WTC11 (cell line): Measurements from ENCODE around the gene CTRL. TPM values are rescaled to one million over a fixed set of nuclear protein-coding genes. Genes with fewer than 3 reads are reported as not detected.

Experiments
- ATAC-seq: fragments of 200-7000 bp; cut with Tn5 transposase; 2 replicates; pipeline ENCODE4 v1.10.0; 2021; ENCODE audit warnings: mild to moderate bottlenecking, moderate library complexity
- CTCF ChIA-PET: fragments of 300-600 bp; sonication (Branson Sonifier 250); formaldehyde crosslinking; loops from one replicate; lab custom pipeline; 2021; ENCODE audit warnings: antibody characterized with exemption; lab: Charles Lee
- POLR2A ChIA-PET: fragments of 350-600 bp; sonication (Branson Sonifier 250); formaldehyde crosslinking; loops from one replicate; lab custom pipeline; 2021; ENCODE audit warnings: antibody characterized with exemption; lab: Charles Lee
- DNase-seq: peaks from one replicate; pipeline ENCODE4 v3.0.0; 2021; ENCODE audit warnings: low spot score
- H3K27ac Mint-ChIP-seq: 2 replicates; pipeline ENCODE4 v1.8.0; 2021; ENCODE audit warnings: mixed read lengths
- H3K27me3 Mint-ChIP-seq: 2 replicates; pipeline ENCODE4 v1.8.0; 2021; ENCODE audit warnings: low read depth, mild to moderate bottlenecking, moderate library complexity, mixed read lengths
- H3K36me3 Mint-ChIP-seq: 2 replicates; pipeline ENCODE4 v1.8.0; 2021; ENCODE audit warnings: mixed read lengths
- H3K4me1 Mint-ChIP-seq: 2 replicates; pipeline ENCODE4 v1.8.0; 2022; ENCODE audit warnings: mixed read lengths
- H3K4me3 Mint-ChIP-seq: 2 replicates; pipeline ENCODE4 v1.8.0; 2021; ENCODE audit warnings: mild to moderate bottlenecking, moderate library complexity, mixed read lengths
- H3K9me3 Mint-ChIP-seq: 2 replicates; pipeline ENCODE4 v1.8.0; 2021; ENCODE audit warnings: mixed read lengths
- ATF1 ChIP-seq: sonication (generic); formaldehyde crosslinking; IDR thresholded peaks from 2 replicates; pipeline ENCODE4 v1.8.1; 2023; ENCODE audit warnings: mild to moderate bottlenecking, moderate library complexity, missing genetic modification reagents
- CBFB ChIP-seq: sonication (generic); formaldehyde crosslinking; IDR thresholded peaks from 2 replicates; pipeline ENCODE4 v1.8.1; 2022; ENCODE audit warnings: mild to moderate bottlenecking, low read depth, missing genetic modification reagents
- GABPB1 ChIP-seq: sonication (generic); formaldehyde crosslinking; IDR thresholded peaks from 2 replicates; pipeline ENCODE4 v1.8.1; 2023; ENCODE audit warnings: mild to moderate bottlenecking, missing genetic modification reagents
- HMGXB4 ChIP-seq: sonication (generic); formaldehyde crosslinking; IDR thresholded peaks from 2 replicates; pipeline ENCODE4 v1.8.1; 2023; ENCODE audit warnings: mild to moderate bottlenecking, moderate library complexity, missing genetic modification reagents
- NFYB ChIP-seq: sonication (generic); formaldehyde crosslinking; conservative IDR thresholded peaks from 2 replicates; pipeline ENCODE4 v1.8.0; 2022; ENCODE audit warnings: low read depth, missing genetic modification reagents
- NR3C1 ChIP-seq: sonication (generic); formaldehyde crosslinking; conservative IDR thresholded peaks from 2 replicates; pipeline ENCODE4 v1.8.1; 2023; ENCODE audit warnings: low read depth, mild to moderate bottlenecking, missing genetic modification reagents
- PRDM15 ChIP-seq: sonication (generic); formaldehyde crosslinking; IDR thresholded peaks from 2 replicates; pipeline ENCODE4 v1.8.0; 2022; ENCODE audit warnings: missing genetic modification reagents
- SOX15 ChIP-seq: fragments of 250-450 bp; sonication (Bioruptor Pico); IDR thresholded peaks from 2 replicates; pipeline ENCODE4 v1.9.0; 2021; ENCODE audit warnings: mild to moderate bottlenecking
- SP1 ChIP-seq: sonication (generic); formaldehyde crosslinking; conservative IDR thresholded peaks from 2 replicates; pipeline ENCODE4 v1.8.1; 2022; ENCODE audit warnings: missing genetic modification reagents
- total RNA-seq: library from RNA; stranded (reverse); gene quantifications from 3 replicates; pipeline ENCODE4 v1.2.3, GENCODE V29; 2021
- TF ChIP-seq, protein P1 (sequence below): sonication (generic); formaldehyde crosslinking; IDR thresholded peaks from 2 replicates; pipeline ENCODE4 v1.8.0; 2022; ENCODE audit warnings: mild to moderate bottlenecking, missing genetic modification reagents
- TF ChIP-seq, protein P2 (sequence below): sonication (generic); formaldehyde crosslinking; IDR thresholded peaks from 2 replicates; pipeline ENCODE4 v1.8.0; 2023; ENCODE audit warnings: mild to moderate bottlenecking, missing genetic modification reagents
- TF ChIP-seq, protein P3 (sequence below): fragments of 250-450 bp; sonication (Bioruptor Pico); IDR thresholded peaks from 2 replicates; pipeline ENCODE4 v1.9.0; 2021; ENCODE audit warnings: mild to moderate bottlenecking, borderline replicate concordance

CTRL gene
- total RNA-seq, 1 experiment from 2014 or later, result 2.8 TPM

- no peaks in the 10 kb centered on the region for H3K9me3 Mint-ChIP-seq
- H3K4me3 Mint-ChIP-seq, result no peak overlapping the region
- ChIA-PET POLR2A (no interaction called here), CTCF (interaction anchor here (0.5 to 1.5 kb wide), 4 partner anchors 20 to 291 kb away, joined by 3 to 8 read pairs (median 3); partner anchors contain the start of gene LCAT)
- peak; percentile 58 for ATAC-seq
- H3K36me3 Mint-ChIP-seq, result peaks cover 40% of the 10 kb centered on the region
- peak; percentile 71 for DNase-seq
- TF ChIP-seq GABPB1 (CRISPR knock-in tag), result no peak
- peak; percentile 46; the same call in 1 of the 2 replicates for TF ChIP-seq SP1 (CRISPR knock-in tag)
- peak; percentile 96 for TF ChIP-seq PRDM15 (CRISPR knock-in tag)
- H3K27me3 Mint-ChIP-seq, result no peaks in the 10 kb centered on the region
- H3K4me1 Mint-ChIP-seq, result peaks cover 36% of the 10 kb centered on the region
- no peak overlapping the region for H3K27ac Mint-ChIP-seq
Observed at GRCh38 chr16:67963662-67964321, 32.1 kb upstream of the CTRL start.

DNA sequence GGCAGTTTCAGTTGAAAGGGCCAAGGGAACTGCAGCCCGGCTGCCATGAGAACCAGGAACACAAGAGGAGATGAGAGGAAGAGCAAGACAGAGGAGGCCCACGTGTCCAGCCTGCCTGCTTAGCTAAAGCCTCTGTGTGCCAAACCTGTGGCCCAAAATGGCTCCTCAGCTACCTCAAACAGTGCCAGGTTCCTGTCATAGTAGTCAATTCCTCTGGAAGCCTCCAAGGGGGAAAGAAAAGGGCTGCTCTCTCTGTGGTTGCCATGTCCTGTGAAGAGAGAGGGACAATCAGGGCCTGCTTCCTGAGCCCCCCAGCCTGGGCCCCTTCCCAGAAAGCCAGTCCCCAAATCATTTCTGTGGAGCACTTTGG is 31.6 kb upstream of the CTRL start:
- Mint-ChIP-seq H3K36me3 (peaks cover 45% of the 10 kb centered on the region), H3K4me1 (peaks cover 36% of the 10 kb centered on the region), H3K4me3 (no peak overlapping the region), H3K27ac (no peak overlapping the region), H3K27me3 (no peaks in the 10 kb centered on the region), H3K9me3 (no peaks in the 10 kb centered on the region)
- ChIA-PET CTCF (interaction anchor here (1.4 to 1.5 kb wide), 2 partner anchors 21 to 290 kb away, joined by 3 to 8 read pairs; no protein-coding TSS in a partner anchor), POLR2A (no interaction called here)
- DNase-seq, result no peak
- ATAC-seq, result no peak
- TF ChIP-seq NFYB (CRISPR knock-in tag) (no peak), PRDM15 (CRISPR knock-in tag) (no peak), CBFB (CRISPR knock-in tag) (no peak), NR3C1 (CRISPR knock-in tag) (no peak), HMGXB4 (no peak), SOX15 (no peak), ATF1 (CRISPR knock-in tag) (no peak)
- TF ChIP-seq, protein P1, sequence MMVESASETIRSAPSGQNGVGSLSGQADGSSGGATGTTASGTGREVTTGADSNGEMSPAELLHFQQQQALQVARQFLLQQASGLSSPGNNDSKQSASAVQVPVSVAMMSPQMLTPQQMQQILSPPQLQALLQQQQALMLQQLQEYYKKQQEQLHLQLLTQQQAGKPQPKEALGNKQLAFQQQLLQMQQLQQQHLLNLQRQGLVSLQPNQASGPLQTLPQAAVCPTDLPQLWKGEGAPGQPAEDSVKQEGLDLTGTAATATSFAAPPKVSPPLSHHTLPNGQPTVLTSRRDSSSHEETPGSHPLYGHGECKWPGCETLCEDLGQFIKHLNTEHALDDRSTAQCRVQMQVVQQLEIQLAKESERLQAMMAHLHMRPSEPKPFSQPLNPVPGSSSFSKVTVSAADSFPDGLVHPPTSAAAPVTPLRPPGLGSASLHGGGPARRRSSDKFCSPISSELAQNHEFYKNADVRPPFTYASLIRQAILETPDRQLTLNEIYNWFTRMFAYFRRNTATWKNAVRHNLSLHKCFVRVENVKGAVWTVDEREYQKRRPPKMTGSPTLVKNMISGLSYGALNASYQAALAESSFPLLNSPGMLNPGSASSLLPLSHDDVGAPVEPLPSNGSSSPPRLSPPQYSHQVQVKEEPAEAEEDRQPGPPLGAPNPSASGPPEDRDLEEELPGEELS (CRISPR knock-in tag), result no peak
- TF ChIP-seq, protein P2, sequence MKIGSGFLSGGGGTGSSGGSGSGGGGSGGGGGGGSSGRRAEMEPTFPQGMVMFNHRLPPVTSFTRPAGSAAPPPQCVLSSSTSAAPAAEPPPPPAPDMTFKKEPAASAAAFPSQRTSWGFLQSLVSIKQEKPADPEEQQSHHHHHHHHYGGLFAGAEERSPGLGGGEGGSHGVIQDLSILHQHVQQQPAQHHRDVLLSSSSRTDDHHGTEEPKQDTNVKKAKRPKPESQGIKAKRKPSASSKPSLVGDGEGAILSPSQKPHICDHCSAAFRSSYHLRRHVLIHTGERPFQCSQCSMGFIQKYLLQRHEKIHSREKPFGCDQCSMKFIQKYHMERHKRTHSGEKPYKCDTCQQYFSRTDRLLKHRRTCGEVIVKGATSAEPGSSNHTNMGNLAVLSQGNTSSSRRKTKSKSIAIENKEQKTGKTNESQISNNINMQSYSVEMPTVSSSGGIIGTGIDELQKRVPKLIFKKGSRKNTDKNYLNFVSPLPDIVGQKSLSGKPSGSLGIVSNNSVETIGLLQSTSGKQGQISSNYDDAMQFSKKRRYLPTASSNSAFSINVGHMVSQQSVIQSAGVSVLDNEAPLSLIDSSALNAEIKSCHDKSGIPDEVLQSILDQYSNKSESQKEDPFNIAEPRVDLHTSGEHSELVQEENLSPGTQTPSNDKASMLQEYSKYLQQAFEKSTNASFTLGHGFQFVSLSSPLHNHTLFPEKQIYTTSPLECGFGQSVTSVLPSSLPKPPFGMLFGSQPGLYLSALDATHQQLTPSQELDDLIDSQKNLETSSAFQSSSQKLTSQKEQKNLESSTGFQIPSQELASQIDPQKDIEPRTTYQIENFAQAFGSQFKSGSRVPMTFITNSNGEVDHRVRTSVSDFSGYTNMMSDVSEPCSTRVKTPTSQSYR (CRISPR knock-in tag), result no peak
- TF ChIP-seq, protein P3, sequence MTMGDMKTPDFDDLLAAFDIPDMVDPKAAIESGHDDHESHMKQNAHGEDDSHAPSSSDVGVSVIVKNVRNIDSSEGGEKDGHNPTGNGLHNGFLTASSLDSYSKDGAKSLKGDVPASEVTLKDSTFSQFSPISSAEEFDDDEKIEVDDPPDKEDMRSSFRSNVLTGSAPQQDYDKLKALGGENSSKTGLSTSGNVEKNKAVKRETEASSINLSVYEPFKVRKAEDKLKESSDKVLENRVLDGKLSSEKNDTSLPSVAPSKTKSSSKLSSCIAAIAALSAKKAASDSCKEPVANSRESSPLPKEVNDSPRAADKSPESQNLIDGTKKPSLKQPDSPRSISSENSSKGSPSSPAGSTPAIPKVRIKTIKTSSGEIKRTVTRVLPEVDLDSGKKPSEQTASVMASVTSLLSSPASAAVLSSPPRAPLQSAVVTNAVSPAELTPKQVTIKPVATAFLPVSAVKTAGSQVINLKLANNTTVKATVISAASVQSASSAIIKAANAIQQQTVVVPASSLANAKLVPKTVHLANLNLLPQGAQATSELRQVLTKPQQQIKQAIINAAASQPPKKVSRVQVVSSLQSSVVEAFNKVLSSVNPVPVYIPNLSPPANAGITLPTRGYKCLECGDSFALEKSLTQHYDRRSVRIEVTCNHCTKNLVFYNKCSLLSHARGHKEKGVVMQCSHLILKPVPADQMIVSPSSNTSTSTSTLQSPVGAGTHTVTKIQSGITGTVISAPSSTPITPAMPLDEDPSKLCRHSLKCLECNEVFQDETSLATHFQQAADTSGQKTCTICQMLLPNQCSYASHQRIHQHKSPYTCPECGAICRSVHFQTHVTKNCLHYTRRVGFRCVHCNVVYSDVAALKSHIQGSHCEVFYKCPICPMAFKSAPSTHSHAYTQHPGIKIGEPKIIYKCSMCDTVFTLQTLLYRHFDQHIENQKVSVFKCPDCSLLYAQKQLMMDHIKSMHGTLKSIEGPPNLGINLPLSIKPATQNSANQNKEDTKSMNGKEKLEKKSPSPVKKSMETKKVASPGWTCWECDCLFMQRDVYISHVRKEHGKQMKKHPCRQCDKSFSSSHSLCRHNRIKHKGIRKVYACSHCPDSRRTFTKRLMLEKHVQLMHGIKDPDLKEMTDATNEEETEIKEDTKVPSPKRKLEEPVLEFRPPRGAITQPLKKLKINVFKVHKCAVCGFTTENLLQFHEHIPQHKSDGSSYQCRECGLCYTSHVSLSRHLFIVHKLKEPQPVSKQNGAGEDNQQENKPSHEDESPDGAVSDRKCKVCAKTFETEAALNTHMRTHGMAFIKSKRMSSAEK (CRISPR knock-in tag), result no peak
